Heart right ventricle (tissue), 16 donors: Measurements from ENCODE around the gene SNCG. TPM values are rescaled to one million over a fixed set of nuclear protein-coding genes. Genes with fewer than 3 reads are reported as not detected.

Experiments used
- ATAC-seq, 8 donors: fragments of 200-7000 bp; cut with Tn5 transposase; one replicate each; pipeline ENCODE4 v1.9.1; 2020; ENCODE audit warnings: mild to moderate bottlenecking in 8 of 8, moderate library complexity in 8 of 8, moderate number of reproducible peaks in 1 of 8
- DNase-seq, 2 donors: peaks; one replicate each; pipeline ENCODE4 v3.0.0-alpha.2; 2020
- H3K27ac ChIP-seq, 10 donors: fragments of 200-600 bp; sonication (generic) in 2 of 10; one replicate each; pipeline versions ENCODE4 v1.5.0 to v1.8.0; 2020 to 2022; ENCODE audit warnings: mild to moderate bottlenecking in 3 of 10
- H3K27me3 ChIP-seq, 7 donors: fragments of 200-600 bp; one replicate each; pipeline ENCODE4 v1.8.0; 2021 to 2022; ENCODE audit warnings: mild to moderate bottlenecking in 2 of 7
- H3K36me3 ChIP-seq, 9 donors: fragments of 200-600 bp; sonication (generic) in 1 of 9; one replicate each; pipeline versions ENCODE4 v1.5.0 to v1.8.0; 2020 to 2022; ENCODE audit warnings: mild to moderate bottlenecking in 2 of 9
- H3K4me1 ChIP-seq, 9 donors: fragments of 200-600 bp; sonication (generic) in 1 of 9; one replicate each; pipeline versions ENCODE4 v1.5.0 to v1.8.0; 2020 to 2022; ENCODE audit warnings: mild to moderate bottlenecking in 4 of 9
- H3K4me3 ChIP-seq, 10 donors: fragments of 200-600 bp; sonication (generic) in 2 of 10; one replicate each; pipeline versions ENCODE4 v1.5.0 to v1.8.0; 2020 to 2022; ENCODE audit warnings: mild to moderate bottlenecking in 7 of 10, moderate library complexity in 2 of 10
- H3K9me3 ChIP-seq, 11 donors: fragments of 200-600 bp in 10 of 11; sonication (generic) in 2 of 11; one replicate each; pipeline versions ENCODE4 v1.5.0 to v1.8.0; 2013 to 2022; ENCODE audit warnings: mild to moderate bottlenecking in 2 of 11, control low read depth in 1 of 11, moderate library complexity in 1 of 11
- WGBS, 2 donors: extraction: QIAGEN DNeasy Blood & Tissue Kit; methylation state at CpG; one replicate each; pipeline ENCODE4 v1.1.7; 2013; ENCODE audit warnings: inconsistent platforms in 1 of 2; 5-methylcytosine and 5-hydroxymethylcytosine counted together
- intact Hi-C, 10 donors: fragments of 100-400 bp; cut with DNase I; formaldehyde crosslinking; loops; one replicate each; pipeline versions ENCODE4 v1.11.1 to v1.14.2; 2022
- polyA plus RNA-seq, 2 donors: library from polyadenylated mRNA; stranded (reverse); fragments of 200-250 nt; gene quantifications; one replicate each; pipeline ENCODE4 v1.2.3, GENCODE V29; 2013
- total RNA-seq, 10 donors: library from RNA; stranded (reverse); fragmentation: NEBNext Ultra II Directional in 3 of 10; extraction: Animal tissue kit (Norgen Biotek cat#: 25700) in 3 of 10; gene quantifications; one replicate each; pipeline versions ENCODE4 v1.2.1 to v1.2.4, GENCODE V29; 2021 to 2023
- TF ChIP-seq, protein P1 (sequence below), 9 donors: fragments of 200-600 bp; sonication (generic) in 2 of 9; IDR thresholded peaks; one replicate each; pipeline versions ENCODE4 v1.5.0 to v1.8.0; 2021 to 2022; ENCODE audit warnings: antibody characterized with exemption in 9 of 9, mild to moderate bottlenecking in 5 of 9, moderate library complexity in 1 of 9
- donor health status: Arrhythmogenic right ventricular cardiomyopathy.
- donor health status: ischemic (EF 13 %, LVEDD 7.1; RV severe dilation, severe dysfunction).
- donor health status: healthy with polysubstance abuse.
- donor health status: DM: no; HTN: yes; CAD: no.
- donor health status: DM: no; HTN: no; CAD: no.
- donor health status: ischemic (EF 25% LVEDD 6.9; RV normal size, moderate dysfunction).
- donor health status: ischemic (EF 25% LVEDD 5.7; RV mildly dilated, moderate dysfunction).
- donor health status: healthy.
- donor health status: DM: yes; HTN: yes; CAD: no.
- donor health status: Ischemic cardiomyopathy.
- donor health status: ischemic (EF 35%, LVEDD 5.7; RV mildly dilated, moderate dysfunction).
- donor health status: nonischemic (EF 11% LVEDD 7.7; RV severe dilation, severe dysfunction).
- donor health status: DM: yes; HTN: yes; CAD: no.
- donor health status: PGD.
- donor health status: ischemic (EF 29% LVEDD 5.4; RV normal size, mild dysfunction).
- donor health status: nonischemic (EF 23%, LVEDD 6.1; RV moderate dilation, normal function).

The SNCG gene
- total and polyA plus RNA-seq, 12 donors = 9.4 to 68.0 (median 14.4) TPM

DNA sequence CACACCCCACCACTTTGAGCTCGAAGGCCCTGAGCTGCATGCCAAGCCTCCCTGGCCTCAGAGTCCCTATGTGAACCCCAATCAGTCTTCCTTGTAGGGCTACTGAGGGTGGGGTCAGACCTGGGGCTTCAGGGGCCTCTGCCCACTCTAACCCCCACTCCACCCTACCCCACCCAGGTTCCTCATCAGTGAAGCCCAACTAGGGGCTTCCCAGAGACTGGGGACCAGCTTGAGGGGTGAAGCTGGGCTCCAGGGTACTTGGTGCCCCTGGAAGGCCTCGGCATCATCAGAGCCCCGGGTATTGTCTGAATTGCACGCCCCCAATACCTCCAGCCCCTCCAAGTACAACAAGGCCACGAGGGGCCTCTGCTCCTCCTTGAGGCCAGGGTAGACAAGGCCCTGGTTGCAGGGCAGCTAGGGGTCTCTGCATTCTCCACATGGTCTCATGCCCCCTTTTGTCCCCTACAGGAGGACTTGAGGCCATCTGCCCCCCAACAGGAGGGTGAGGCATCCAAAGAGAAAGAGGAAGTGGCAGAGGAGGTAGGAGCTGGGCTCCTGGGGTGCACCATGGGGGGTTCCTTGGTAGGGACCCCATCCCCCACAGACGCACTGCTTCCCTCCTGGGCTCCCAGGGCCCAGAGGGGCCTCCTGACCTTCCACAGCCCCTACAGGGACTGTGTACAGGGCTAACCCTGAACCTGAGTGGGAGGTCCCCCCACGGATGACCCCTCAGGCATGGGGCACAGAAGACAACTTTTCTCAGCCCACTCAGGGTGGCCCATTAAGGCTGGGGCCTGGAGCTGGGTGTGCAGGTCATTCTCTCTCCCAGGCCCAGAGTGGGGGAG, 4.0 kb downstream of the SNCG start:
- 93 to 94% methylated on average over 7 of the region's 7 CpGs for WGBS, 2 donors
- H3K27ac ChIP-seq = no peak overlapping the region
- H3K36me3 ChIP-seq = peaks cover 0 to 8% (median 0%) of the 10 kb centered on the region in 9 donors
- peaks cover 18 to 55% (median 45%) of the 10 kb centered on the region in 9 donors for H3K4me1 ChIP-seq
- no peak for ATAC-seq
- TF ChIP-seq, protein P1, sequence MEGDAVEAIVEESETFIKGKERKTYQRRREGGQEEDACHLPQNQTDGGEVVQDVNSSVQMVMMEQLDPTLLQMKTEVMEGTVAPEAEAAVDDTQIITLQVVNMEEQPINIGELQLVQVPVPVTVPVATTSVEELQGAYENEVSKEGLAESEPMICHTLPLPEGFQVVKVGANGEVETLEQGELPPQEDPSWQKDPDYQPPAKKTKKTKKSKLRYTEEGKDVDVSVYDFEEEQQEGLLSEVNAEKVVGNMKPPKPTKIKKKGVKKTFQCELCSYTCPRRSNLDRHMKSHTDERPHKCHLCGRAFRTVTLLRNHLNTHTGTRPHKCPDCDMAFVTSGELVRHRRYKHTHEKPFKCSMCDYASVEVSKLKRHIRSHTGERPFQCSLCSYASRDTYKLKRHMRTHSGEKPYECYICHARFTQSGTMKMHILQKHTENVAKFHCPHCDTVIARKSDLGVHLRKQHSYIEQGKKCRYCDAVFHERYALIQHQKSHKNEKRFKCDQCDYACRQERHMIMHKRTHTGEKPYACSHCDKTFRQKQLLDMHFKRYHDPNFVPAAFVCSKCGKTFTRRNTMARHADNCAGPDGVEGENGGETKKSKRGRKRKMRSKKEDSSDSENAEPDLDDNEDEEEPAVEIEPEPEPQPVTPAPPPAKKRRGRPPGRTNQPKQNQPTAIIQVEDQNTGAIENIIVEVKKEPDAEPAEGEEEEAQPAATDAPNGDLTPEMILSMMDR (IDR thresholded peaks at IDR 0.05) = no peak
- intact Hi-C loops = loop anchor here in 1 of 10 donors (2.0 kb wide), 1 partner anchor 24 kb away; no protein-coding TSS in a partner anchor
- no peak overlapping the region for H3K4me3 ChIP-seq
- no peaks in the 10 kb centered on the region for H3K9me3 ChIP-seq
- H3K27me3 ChIP-seq = no peaks in the 10 kb centered on the region
- DNase-seq = no peak

DNA sequence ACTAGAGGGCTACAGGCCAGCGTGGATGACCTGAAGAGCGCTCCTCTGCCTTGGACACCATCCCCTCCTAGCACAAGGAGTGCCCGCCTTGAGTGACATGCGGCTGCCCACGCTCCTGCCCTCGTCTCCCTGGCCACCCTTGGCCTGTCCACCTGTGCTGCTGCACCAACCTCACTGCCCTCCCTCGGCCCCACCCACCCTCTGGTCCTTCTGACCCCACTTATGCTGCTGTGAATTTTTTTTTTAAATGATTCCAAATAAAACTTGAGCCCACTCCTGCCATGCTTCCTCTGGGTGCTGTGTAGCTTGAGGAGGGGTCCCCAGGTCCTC, 4.5 kb downstream of the SNCG start:
- intact Hi-C loops = loop anchor here in 1 of 10 donors (2.0 kb wide), 1 partner anchor 24 kb away; no protein-coding TSS in a partner anchor

DNA sequence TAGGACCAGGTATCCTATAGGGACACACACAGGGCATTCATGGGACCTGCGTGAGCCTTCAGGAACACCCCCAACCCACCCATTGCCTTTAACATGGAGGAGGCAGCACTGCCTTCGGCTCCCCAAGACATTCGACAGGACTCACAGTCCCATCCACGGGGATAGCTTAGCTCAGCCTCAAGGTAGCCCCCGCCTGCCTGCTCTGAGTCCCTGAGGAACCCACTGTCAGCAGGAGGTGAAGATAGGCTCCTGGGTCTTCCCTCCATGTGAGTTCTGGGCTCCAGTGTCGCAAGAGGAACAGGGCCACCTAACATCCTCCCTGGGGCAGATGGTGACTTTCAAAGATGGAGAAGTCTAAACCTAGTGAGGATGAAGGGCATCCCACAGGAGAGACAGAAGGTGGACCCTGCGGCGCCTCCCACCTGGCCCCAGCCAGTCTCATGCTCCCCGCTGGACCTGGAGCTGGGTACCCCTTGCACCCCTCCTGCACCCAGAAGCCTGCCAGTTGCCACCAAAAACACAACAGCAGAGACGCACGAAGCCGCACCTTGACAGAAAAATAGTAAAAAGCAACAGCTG, 5.0 kb downstream of the SNCG start:
- no peak for DNase-seq
- 92 to 96% methylated on average over 12 of the region's 12 CpGs for WGBS, 2 donors
- intact Hi-C loops = loop anchor here in 1 of 10 donors (2.0 kb wide), 1 partner anchor 25 kb away; no protein-coding TSS in a partner anchor

More for the DNA sequence above, 4.5 kb downstream of the SNCG start:
- H3K36me3 ChIP-seq = peaks cover 0 to 8% (median 0%) of the 10 kb centered on the region in 9 donors
- ATAC-seq (no peak), DNase-seq (no peak)
- WGBS, 2 donors = 97 to 98% methylated on average over 7 of the region's 7 CpGs
- H3K27ac ChIP-seq = no peak overlapping the region
- H3K4me3 ChIP-seq = no peak overlapping the region
- H3K27me3 ChIP-seq = peaks cover 0 to 4% (median 0%) of the 10 kb centered on the region in 7 donors
- TF ChIP-seq, protein P1 (IDR thresholded peaks at IDR 0.05) = no peak
- no peaks in the 10 kb centered on the region for H3K9me3 ChIP-seq
- peaks cover 20 to 55% (median 45%) of the 10 kb centered on the region in 9 donors for H3K4me1 ChIP-seq

More for the DNA sequence above, 5.0 kb downstream of the SNCG start:
- Histone ChIP-seq H3K4me3 (no peak overlapping the region), H3K4me1 (peaks cover 20 to 55% (median 46%) of the 10 kb centered on the region in 9 donors), H3K36me3 (peaks cover 0 to 8% (median 0%) of the 10 kb centered on the region in 9 donors), H3K27me3 (peaks cover 0 to 9% (median 0%) of the 10 kb centered on the region in 7 donors), H3K9me3 (no peaks in the 10 kb centered on the region), H3K27ac (no peak overlapping the region)
- no peak for ATAC-seq
- TF ChIP-seq, protein P1 (IDR thresholded peaks at IDR 0.05) = no peak
